Transverse colon (tissue), 3 donors: ENCODE measurements around the gene GCNT2.

Experiments
- CTCF ChIP-seq, 5 experiments: fragments of 200-600 bp in 3 of 5; fragments of 450-650 bp in 2 of 5; sonication (generic) in 3 of 5; IDR thresholded peaks; 1 replicate in 2 of 5; 2 replicates in 3 of 5; pipeline ENCODE4 v1.5.1; 2016 to 2017; ENCODE audit warnings: antibody characterized with exemption in 5 of 5, inconsistent platforms in 3 of 5, mild to moderate bottlenecking in 2 of 5, moderate library complexity in 1 of 5
- POLR2A ChIP-seq: fragments of 450-650 bp; IDR thresholded peaks from one replicate; pipeline ENCODE4 v1.6.1; 2016; ENCODE audit warnings: antibody characterized with exemption, mild to moderate bottlenecking, moderate library complexity

- TF ChIP-seq CTCF (IDR thresholded peaks at IDR 0.05) (no peak), POLR2A (no peak)
Observed at GRCh38 chr6:10643201-10643651, 122.1 kb downstream of the GCNT2 start.
